GM21723 (cell line): ENCODE data around the gene IQGAP3.
A peak's percentile ranks its signal among the peaks of the same experiment; 100 is the strongest.

Experiments
- ATAC-seq: cut with Tn5 transposase; IDR thresholded peaks from one replicate; pipeline ENCODE4 v1.9.1; 2021; ENCODE audit warnings: mild to moderate bottlenecking, moderate library complexity; ENCODE audit not compliant: unreplicated experiment

IQGAP3 gene

GRCh38 chr1:156515956-156516355, 56.4 kb downstream of the IQGAP3 start:
- ATAC-seq = no peak

GRCh38 chr1:156513185-156513584, 59.2 kb downstream of the IQGAP3 start:
- ATAC-seq = no peak

- ATAC-seq = no peak
These were observed 60.7 kb downstream of the IQGAP3 start for GRCh38 chr1:156511644-156512043.

GRCh38 chr1:156510709-156511108, 61.7 kb downstream of the IQGAP3 start:
- ATAC-seq = no peak

GRCh38 chr1:156509424-156510034, 62.8 kb downstream of the IQGAP3 start:
- ATAC-seq = no peak

- ATAC-seq = no peak
These were observed 63.5 kb downstream of the IQGAP3 start for GRCh38 chr1:156508955-156509234.

- no peak for ATAC-seq
These were observed 64.0 kb downstream of the IQGAP3 start for GRCh38 chr1:156508205-156508954.

GRCh38 chr1:156506450-156506849, 65.9 kb downstream of the IQGAP3 start:
- no peak for ATAC-seq

GRCh38 chr1:156505679-156506298, 66.6 kb downstream of the IQGAP3 start:
- ATAC-seq = no peak

GRCh38 chr1:156504821-156505678, 67.3 kb downstream of the IQGAP3 start:
- peak; percentile 35 for ATAC-seq

- ATAC-seq = no peak
These were observed 67.9 kb downstream of the IQGAP3 start for GRCh38 chr1:156504438-156504813.

- ATAC-seq = no peak
These were observed 68.5 kb downstream of the IQGAP3 start for GRCh38 chr1:156503698-156504437.

- ATAC-seq = no peak
These were observed 69.3 kb downstream of the IQGAP3 start for GRCh38 chr1:156502894-156503697.

GRCh38 chr1:156502391-156502893, 69.9 kb downstream of the IQGAP3 start:
- no peak for ATAC-seq

GRCh38 chr1:156500793-156501506, 71.4 kb downstream of the IQGAP3 start:
- peak; percentile 60 for ATAC-seq

- ATAC-seq = no peak
These were observed 71.9 kb downstream of the IQGAP3 start, which contains the start of gene MEF2D for GRCh38 chr1:156500543-156500792. Gene MEF2D (minus strand): TSS chr1:156500775. CDS start chr1:156483292, 17,483 bp downstream.

GRCh38 chr1:156499842-156500542, 72.4 kb downstream of the IQGAP3 start:
- no peak for ATAC-seq

- no peak for ATAC-seq
These were observed 73.0 kb downstream of the IQGAP3 start for GRCh38 chr1:156499194-156499841.
